D721Med (cell line): ENCODE data around the gene ADH7.
A peak's percentile ranks its signal among the peaks of the same experiment; 100 is the strongest.

Experiments used
- DNase-seq: peaks from one replicate; pipeline ENCODE4 v3.0.0; 2011; ENCODE audit warnings: low spot score; ENCODE audit not compliant: insufficient read length
- FAIRE-seq: peaks from 2 replicates; lab custom pipeline; 2011; peaks lifted over from hg19 to GRCh38; lab: Jason Lieb, UNC
- CTCF ChIP-seq: IDR thresholded peaks from 2 replicates; pipeline ENCODE4 v1.5.1; 2012; ENCODE audit warnings: mild to moderate bottlenecking, control low read depth; ENCODE audit not compliant: insufficient read depth; ENCODE audit errors: missing control alignments

The ADH7 gene

DNA sequence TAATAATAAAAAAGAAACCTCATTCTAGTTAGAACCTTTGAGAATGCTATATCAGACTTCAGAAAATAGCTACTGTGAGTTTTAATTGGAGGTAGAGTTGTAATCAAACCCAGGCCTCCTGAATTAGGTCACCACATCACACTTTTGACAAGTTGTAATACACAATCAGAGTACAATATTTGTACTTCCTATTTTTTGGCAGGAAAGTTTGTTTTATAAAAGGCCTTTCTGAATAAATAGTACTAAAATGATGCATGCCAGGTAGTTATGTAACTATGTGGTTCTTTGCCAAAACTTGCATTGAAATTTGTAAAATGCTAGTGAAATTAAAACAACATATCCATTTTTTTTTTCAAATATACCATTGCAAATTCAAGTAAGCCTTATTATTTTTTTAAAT is 26.8 kb downstream of the ADH7 start:
- FAIRE-seq (no peak), DNase-seq (no peak)
- no peak for TF ChIP-seq CTCF

- FAIRE-seq = peak; percentile 84
- no peak for DNase-seq
- TF ChIP-seq CTCF = peak; percentile 97
Measured at GRCh38 chr4:99405433-99406115, 29.6 kb downstream of the ADH7 start.

DNA sequence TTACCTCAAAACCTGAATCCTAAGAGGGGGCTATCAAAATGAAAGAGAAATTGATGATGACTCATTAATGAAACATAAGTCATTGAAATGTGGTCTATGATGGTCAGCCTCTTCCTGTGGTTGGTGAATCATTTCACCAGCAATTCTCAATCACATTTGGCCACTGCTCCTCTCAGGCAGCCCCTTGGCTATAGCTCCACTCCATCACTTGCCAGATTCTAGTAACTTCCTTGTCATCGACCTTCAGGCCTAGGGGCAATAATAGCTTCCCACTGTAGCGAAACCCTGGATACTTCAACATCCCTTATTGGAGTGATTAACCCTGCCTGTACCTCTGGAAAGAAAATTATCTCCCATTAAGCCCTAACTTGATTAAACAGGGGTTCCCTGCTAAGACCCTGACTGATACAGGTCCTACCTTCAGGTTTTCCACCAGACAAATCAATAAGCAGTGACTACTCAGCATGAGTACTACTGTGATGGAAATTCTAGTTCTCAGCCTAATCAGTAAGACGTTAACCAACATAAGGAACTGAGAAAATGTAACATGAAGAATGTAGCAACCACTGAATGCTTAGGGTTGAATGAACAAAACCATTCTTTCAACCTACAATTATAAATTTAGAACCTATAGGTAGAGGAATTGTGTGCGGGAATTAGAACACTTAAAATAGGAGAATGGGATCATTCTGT is 30.4 kb downstream of the ADH7 start:
- no peak for TF ChIP-seq CTCF
- FAIRE-seq (peak; percentile 11), DNase-seq (no peak)

GRCh38 chr4:99403380-99404184 is 31.6 kb downstream of the ADH7 start:
- TF ChIP-seq CTCF = no peak
- DNase-seq = no peak
- FAIRE-seq = no peak

- TF ChIP-seq CTCF = no peak
- DNase-seq = no peak
- no peak for FAIRE-seq
Measured at GRCh38 chr4:99402765-99403164, 32.4 kb downstream of the ADH7 start.

DNA sequence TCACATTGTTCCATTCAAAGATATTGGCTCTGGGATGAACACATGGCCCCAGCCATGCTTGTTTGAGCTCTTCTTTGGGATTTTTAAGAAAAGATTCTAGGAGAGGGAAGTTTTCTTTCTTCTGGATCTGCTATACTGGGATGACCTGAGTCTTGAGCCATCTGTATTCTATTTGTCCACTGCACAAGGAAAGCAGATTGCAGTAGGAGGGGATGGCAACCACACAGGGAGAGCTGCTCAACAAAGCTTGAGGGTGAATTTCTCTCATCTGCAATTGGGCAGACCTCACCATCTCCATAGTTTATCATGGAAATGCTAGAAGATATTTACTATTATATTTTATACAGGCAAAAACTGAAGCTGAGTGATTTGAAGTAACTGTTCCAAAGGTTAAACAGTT is 34.3 kb downstream of the ADH7 start:
- no peak for DNase-seq
- no peak for TF ChIP-seq CTCF
- no peak for FAIRE-seq

- no peak for DNase-seq
- TF ChIP-seq CTCF = no peak
- FAIRE-seq = no peak
Measured at GRCh38 chr4:99399017-99399416, 36.1 kb downstream of the ADH7 start.
